H1 (cell line): ENCODE results near the gene CPM. TPM values are rescaled to one million over a fixed set of nuclear protein-coding genes. Genes with fewer than 3 reads are reported as not detected.

ENCODE experiments used
- CTCF ChIA-PET: fragments of 300-600 bp; sonication (Branson Sonifier 250); formaldehyde crosslinking; loops from one replicate; lab custom pipeline; 2021; ENCODE audit not compliant: partially characterized antibody; lab: Charles Lee
- POLR2A ChIA-PET: fragments of 300-600 bp; sonication (Branson Sonifier 250); formaldehyde crosslinking; loops from one replicate; lab custom pipeline; 2021; ENCODE audit warnings: inconsistent platforms; ENCODE audit not compliant: partially characterized antibody; lab: Charles Lee
- DNase-seq, 2 experiments: peaks; one replicate each; pipeline versions ENCODE4 v3.0.0 to v3.0.0-alpha.2; 2010 to 2022; ENCODE audit warnings: low spot score in 2 of 2, low read depth in 1 of 2, mixed read lengths in 1 of 2
- FAIRE-seq: peaks from 2 replicates; lab custom pipeline; 2011; peaks lifted over from hg19 to GRCh38; lab: Jason Lieb, UNC
- H2AFZ ChIP-seq: 2 replicates; pipeline ENCODE4 v1.8.1; 2012; ENCODE audit warnings: low read length, inconsistent platforms
- H2AK5ac ChIP-seq: 2 replicates; pipeline ENCODE4 v1.6.1; 2013; ENCODE audit warnings: low read depth, low read length
- H2BK120ac ChIP-seq: replicated peaks from 2 replicates; pipeline ENCODE3; 2013; ENCODE audit warnings: low read depth, low read length, inconsistent platforms
- H2BK12ac ChIP-seq: 2 replicates; pipeline ENCODE4 v1.6.1; 2013; ENCODE audit warnings: low read depth, low read length
- H2BK15ac ChIP-seq: 2 replicates; pipeline ENCODE4 v1.6.1; 2013; ENCODE audit warnings: low read length
- H2BK20ac ChIP-seq: 2 replicates; pipeline ENCODE4 v1.6.1; 2013; ENCODE audit warnings: low read length
- H2BK5ac ChIP-seq: 2 replicates; pipeline ENCODE4 v1.6.1; 2013; ENCODE audit warnings: low read depth, low read length
- H3K14ac ChIP-seq: 2 replicates; pipeline ENCODE4 v1.6.1; 2013; ENCODE audit warnings: inconsistent platforms; ENCODE audit not compliant: insufficient read length
- H3K18ac ChIP-seq: 2 replicates; pipeline ENCODE4 v1.6.1; 2013; ENCODE audit warnings: low read length; ENCODE audit errors: extremely low read depth
- H3K23ac ChIP-seq: 2 replicates; pipeline ENCODE4 v1.6.1; 2013; ENCODE audit warnings: inconsistent platforms; ENCODE audit not compliant: insufficient read length
- H3K23me2 ChIP-seq: 2 replicates; pipeline ENCODE4 v1.6.1; 2013; ENCODE audit warnings: low read depth, low read length
- H3K27ac ChIP-seq: 2 replicates; pipeline ENCODE4 v1.6.1; 2011; ENCODE audit warnings: low read depth, low read length, inconsistent platforms
- H3K27me3 ChIP-seq, 4 experiments: replicated peaks in 1 of 4; 1 replicate in 1 of 4; 2 replicates in 3 of 4; pipeline versions ENCODE4 v1.6.1 to v1.8.1; 2011 to 2013; ENCODE audit warnings: low read length in 3 of 4, mild to moderate bottlenecking in 3 of 4, inconsistent platforms in 2 of 4, mixed read lengths in 2 of 4, moderate library complexity in 1 of 4; ENCODE audit not compliant: control insufficient read depth in 3 of 4, insufficient read depth in 3 of 4; ENCODE audit errors: extremely low read depth in 1 of 4
- H3K36me3 ChIP-seq, 4 experiments: 2 replicates each; pipeline versions ENCODE4 v1.6.1 to v1.8.1; 2011 to 2013; ENCODE audit warnings: mild to moderate bottlenecking in 4 of 4, low read length in 3 of 4, moderate library complexity in 2 of 4, control low read depth in 1 of 4, inconsistent platforms in 1 of 4; ENCODE audit not compliant: insufficient read depth in 4 of 4, control insufficient read depth in 2 of 4
- H3K4ac ChIP-seq: replicated peaks from 2 replicates; pipeline ENCODE3; 2013; ENCODE audit warnings: low read length, low read depth, mixed read lengths, inconsistent platforms; ENCODE audit not compliant: insufficient read length
- H3K4me1 ChIP-seq, 4 experiments: replicated peaks in 1 of 4; 1 replicate in 1 of 4; 2 replicates in 3 of 4; pipeline versions ENCODE4 v1.6.1 to v1.8.1; 2011 to 2013; ENCODE audit warnings: low read length in 3 of 4, inconsistent platforms in 2 of 4, mixed read lengths in 1 of 4; ENCODE audit not compliant: insufficient read depth in 4 of 4, control insufficient read depth in 3 of 4
- H3K4me2 ChIP-seq, 2 experiments: 2 replicates each; pipeline versions ENCODE4 v1.6.1 to v1.8.1; 2011 to 2013; ENCODE audit warnings: low read depth in 2 of 2, low read length in 2 of 2, control low read depth in 1 of 2, inconsistent platforms in 1 of 2, mild to moderate bottlenecking in 1 of 2; ENCODE audit not compliant: insufficient read depth in 1 of 2
- H3K4me3 ChIP-seq, 4 experiments: fragments of 200-600, 300-600 bp in 1 of 4; sonication (generic), shearing (Covaris generic), sonication (Bioruptor Twin) in 1 of 4; 2 replicates each; pipeline versions ENCODE4 v1.5.1 to v1.8.1; 2011 to 2016; ENCODE audit warnings: low read length in 4 of 4, low read depth in 3 of 4, control low read depth in 2 of 4, inconsistent platforms in 2 of 4, mild to moderate bottlenecking in 2 of 4, mixed read lengths in 1 of 4, moderate library complexity in 1 of 4; ENCODE audit not compliant: insufficient read depth in 2 of 4; ENCODE audit errors: extremely low read depth in 1 of 4
- H3K56ac ChIP-seq: replicated peaks from 2 replicates; pipeline ENCODE3; 2013; ENCODE audit warnings: low read depth, mild to moderate bottlenecking, mixed read lengths, low read length, inconsistent platforms; ENCODE audit not compliant: insufficient read length
- H3K79me1 ChIP-seq: 2 replicates; pipeline ENCODE4 v1.6.1; 2013; ENCODE audit warnings: low read depth, low read length, control low read depth
- H3K79me2 ChIP-seq, 2 experiments: 2 replicates each; pipeline versions ENCODE4 v1.6.1 to v1.8.1; 2012 to 2013; ENCODE audit warnings: low read length in 2 of 2, mild to moderate bottlenecking in 2 of 2, inconsistent platforms in 1 of 2; ENCODE audit not compliant: insufficient read depth in 2 of 2, control insufficient read depth in 1 of 2
- H3K9ac ChIP-seq, 4 experiments: replicated peaks in 1 of 4; 1 replicate in 1 of 4; 2 replicates in 3 of 4; pipeline versions ENCODE4 v1.6.1 to v1.8.1; 2011 to 2013; ENCODE audit warnings: low read depth in 3 of 4, low read length in 3 of 4, control low read depth in 2 of 4, mild to moderate bottlenecking in 2 of 4, moderate library complexity in 2 of 4, inconsistent platforms in 1 of 4; ENCODE audit errors: extremely low read depth in 1 of 4
- H3K9me3 ChIP-seq, 2 experiments: 2 replicates each; pipeline versions ENCODE4 v1.6.1 to v1.8.1; 2012 to 2013; ENCODE audit warnings: mild to moderate bottlenecking in 2 of 2, moderate library complexity in 2 of 2, control low read depth in 1 of 2, inconsistent platforms in 1 of 2, low read depth in 1 of 2, low read length in 1 of 2, mixed read lengths in 1 of 2; ENCODE audit not compliant: insufficient read depth in 2 of 2
- H4K20me1 ChIP-seq, 2 experiments: replicated peaks in 1 of 2; 2 replicates each; pipeline versions ENCODE3 to v1.8.1; 2011 to 2013; ENCODE audit warnings: inconsistent platforms in 2 of 2, low read length in 2 of 2, mild to moderate bottlenecking in 1 of 2; ENCODE audit not compliant: insufficient read depth in 2 of 2, control insufficient read depth in 1 of 2
- H4K5ac ChIP-seq: 2 replicates; pipeline ENCODE4 v1.6.1; 2013; ENCODE audit warnings: low read length, low read depth, mixed read lengths, inconsistent platforms; ENCODE audit not compliant: insufficient read length
- H4K8ac ChIP-seq: 2 replicates; pipeline ENCODE4 v1.8.0; 2013; ENCODE audit warnings: mild to moderate bottlenecking, moderate library complexity, low read length, inconsistent platforms; ENCODE audit not compliant: insufficient read depth; ENCODE audit errors: extremely low read depth
- H4K91ac ChIP-seq: replicated peaks from 2 replicates; pipeline ENCODE3; 2013; ENCODE audit warnings: low read length, mixed read lengths, inconsistent platforms; ENCODE audit not compliant: insufficient read length
- ATF2 ChIP-seq: IDR thresholded peaks from 2 replicates; pipeline ENCODE4 v1.6.1; 2012; ENCODE audit warnings: low read length, inconsistent platforms
- ATF3 ChIP-seq: IDR thresholded peaks from 2 replicates; pipeline ENCODE4 v1.6.1; 2011; ENCODE audit warnings: low read depth, mild to moderate bottlenecking, low read length; ENCODE audit not compliant: insufficient read depth
- BRCA1 ChIP-seq: IDR thresholded peaks from 2 replicates; pipeline ENCODE4 v1.6.1; 2012; ENCODE audit warnings: low read depth, low read length, improper control_type of control experiment
- CHD2 ChIP-seq: IDR thresholded peaks from 2 replicates; pipeline ENCODE4 v1.6.1; 2012; ENCODE audit warnings: low read length, improper control_type of control experiment
- GABPA ChIP-seq: IDR thresholded peaks from 2 replicates; pipeline ENCODE4 v1.6.1; 2011; ENCODE audit warnings: mild to moderate bottlenecking, low read length, moderate library complexity, borderline replicate concordance; ENCODE audit not compliant: insufficient read depth
- KDM5A ChIP-seq: fragments of 200-600 bp; IDR thresholded peaks from 2 replicates; pipeline ENCODE4 v1.7.1; 2012; ENCODE audit warnings: mild to moderate bottlenecking, low read length, inconsistent platforms, mixed read lengths
- NANOG ChIP-seq: IDR thresholded peaks from 2 replicates; pipeline ENCODE4 v1.6.1; 2011; ENCODE audit warnings: low read length, low read depth, mild to moderate bottlenecking, inconsistent platforms; ENCODE audit not compliant: insufficient read depth, poor library complexity, severe bottlenecking
- RAD21 ChIP-seq, 2 experiments: IDR thresholded peaks in 1 of 2; conservative IDR thresholded peaks in 1 of 2; 2 replicates each; pipeline ENCODE4 v1.6.1; 2011; ENCODE audit warnings: low read depth in 2 of 2, low read length in 2 of 2, improper control_type of control experiment in 1 of 2, inconsistent platforms in 1 of 2, mild to moderate bottlenecking in 1 of 2, moderate library complexity in 1 of 2
- RNF2 ChIP-seq: fragments of 200-900, 300-1000 bp; sonication (generic); IDR thresholded peaks from 2 replicates; pipeline ENCODE4 v1.7.1; 2016; ENCODE audit warnings: borderline replicate concordance, low read depth, mild to moderate bottlenecking, antibody characterized with exemption, low read length; ENCODE audit not compliant: poor library complexity, severe bottlenecking; ENCODE audit errors: missing control alignments
- SP1 ChIP-seq: IDR thresholded peaks from 2 replicates; pipeline ENCODE4 v1.6.1; 2011; ENCODE audit warnings: low read depth, low read length
- ZNF274 ChIP-seq: IDR thresholded peaks from 2 replicates; pipeline ENCODE4 v1.7.0; 2012; ENCODE audit warnings: low read length, borderline replicate concordance; ENCODE audit errors: extremely low read depth
- WGBS, 2 experiments: shearing (Covaris generic) in 1 of 2; methylation state at CpG; one replicate each; pipeline versions ENCODE4 v1.1.6 to v1.1.7; 2013 to 2015; ENCODE audit warnings: low lambda C conversion rate in 2 of 2, mixed read lengths in 2 of 2, inconsistent platforms in 1 of 2, low coverage in 1 of 2, missing lambda C conversion rate in 1 of 2; ENCODE audit not compliant: insufficient replicate concordance in 2 of 2, insufficient coverage in 1 of 2, insufficient read length in 1 of 2; ENCODE audit errors: extremely low coverage in 1 of 2, missing lambda C conversion rate in 1 of 2; 5-methylcytosine and 5-hydroxymethylcytosine counted together
- polyA plus RNA-seq, 7 experiments: library from polyadenylated mRNA; depleted of rRNA in 3 of 7; stranded (reverse) in 5 of 7; unstranded in 2 of 7; fragments of >200 nt in 5 of 7; fragments of 200-250 nt in 2 of 7; gene quantifications; 1 replicate in 5 of 7; 2 replicates in 1 of 7; 4 replicates in 1 of 7; pipeline versions ENCODE4 v1.2.1 to v1.2.3, GENCODE V29; 2011 to 2013; ENCODE audit warnings: missing spikeins in 2 of 7, mixed read lengths in 2 of 7
- total RNA-seq: library from RNA; stranded (reverse); fragmentation: NEBNext Ultra II Directional; extraction: Animal tissue kit (Norgen Biotek cat#: 25700); gene quantifications from 2 replicates; pipeline ENCODE4 v1.2.1, GENCODE V29; 2021

Gene CPM
- total and polyA plus RNA-seq, 2 of the 8 experiments (the other 6 are each of a cell fraction or from before 2014, with no cell fraction given) = 0.33 to 3.1 TPM

- CTCF ChIA-PET = interaction anchor here (0.8 to 4.0 kb wide), 11 partner anchors 13 to 388 kb away, joined by 3 to 29 read pairs (median 4); no protein-coding TSS in a partner anchor
- WGBS, 2 experiments = 89% methylated on average over 6 of the region's 6 CpGs; no CpG with 5 or more reads in 1 of the 2 experiments
- FAIRE-seq (no peak), DNase-seq (no peak)
- no peak overlapping the region for H3K23ac ChIP-seq
- no peaks in the 10 kb centered on the region for H3K79me2 ChIP-seq
- H3K56ac ChIP-seq = no peak overlapping the region
- H3K9ac ChIP-seq = no peak overlapping the region
- POLR2A ChIA-PET = no interaction called here
- no peak overlapping the region for H2AFZ ChIP-seq
- H3K18ac ChIP-seq = no peak overlapping the region
- H3K4me2 ChIP-seq = no peak overlapping the region
- no peaks in the 10 kb centered on the region; the same call in 1 of the 2 replicates for H3K23me2 ChIP-seq
- no peak overlapping the region for H2BK5ac ChIP-seq
- H4K5ac ChIP-seq = no peak overlapping the region
- peaks cover 2 to 5% (median 4%) of the 10 kb centered on the region in 4 experiments; a peak in 4 of 7 replicates for H3K4me1 ChIP-seq
- H3K4ac ChIP-seq = no peak overlapping the region
- H2BK120ac ChIP-seq = no peak overlapping the region
- H3K4me3 ChIP-seq = no peak overlapping the region
- H3K36me3 ChIP-seq = no peaks in the 10 kb centered on the region
- H3K14ac ChIP-seq = no peak overlapping the region
- no peaks in the 10 kb centered on the region for H3K79me1 ChIP-seq
- no peak overlapping the region for H2BK20ac ChIP-seq
- no peak overlapping the region for H2BK15ac ChIP-seq
- no peak overlapping the region for H4K8ac ChIP-seq
- H2BK12ac ChIP-seq = no peak overlapping the region
- no peaks in the 10 kb centered on the region for H3K9me3 ChIP-seq
- no peaks in the 10 kb centered on the region for H3K27me3 ChIP-seq
- no peak overlapping the region for H3K27ac ChIP-seq
- no peaks in the 10 kb centered on the region for H4K20me1 ChIP-seq
- H2AK5ac ChIP-seq = no peak overlapping the region
- no peak overlapping the region for H4K91ac ChIP-seq
- no peak for TF ChIP-seq NANOG
- no peak for TF ChIP-seq ZNF274
- TF ChIP-seq ATF3 = no peak
- no peak for TF ChIP-seq KDM5A
- TF ChIP-seq RNF2 = no peak
- no peak for TF ChIP-seq SP1
- TF ChIP-seq CHD2 = no peak
- TF ChIP-seq ATF2 = no peak
- no peak for TF ChIP-seq RAD21 (IDR thresholded peaks at IDR 0.05 in 1 of 2, conservative IDR thresholded peaks at IDR 0.05 in 1 of 2; ENCODE audit: low read depth in 2 of 2, low read length in 2 of 2)
- no peak for TF ChIP-seq GABPA
- TF ChIP-seq BRCA1 = no peak
Measured at GRCh38 chr12:68866950-68867349, 66.0 kb downstream of the CPM start.
